ENCODE measurements around the gene SLC2A8. TPM values are rescaled to one million over a fixed set of nuclear protein-coding genes. Genes with fewer than 3 reads are reported as not detected.
A peak's percentile ranks its signal among the peaks of the same experiment; 100 is the strongest.

The SLC2A8 gene
- total RNA-seq, 1 experiment from 2014 or later = 55.7 TPM

DNA sequence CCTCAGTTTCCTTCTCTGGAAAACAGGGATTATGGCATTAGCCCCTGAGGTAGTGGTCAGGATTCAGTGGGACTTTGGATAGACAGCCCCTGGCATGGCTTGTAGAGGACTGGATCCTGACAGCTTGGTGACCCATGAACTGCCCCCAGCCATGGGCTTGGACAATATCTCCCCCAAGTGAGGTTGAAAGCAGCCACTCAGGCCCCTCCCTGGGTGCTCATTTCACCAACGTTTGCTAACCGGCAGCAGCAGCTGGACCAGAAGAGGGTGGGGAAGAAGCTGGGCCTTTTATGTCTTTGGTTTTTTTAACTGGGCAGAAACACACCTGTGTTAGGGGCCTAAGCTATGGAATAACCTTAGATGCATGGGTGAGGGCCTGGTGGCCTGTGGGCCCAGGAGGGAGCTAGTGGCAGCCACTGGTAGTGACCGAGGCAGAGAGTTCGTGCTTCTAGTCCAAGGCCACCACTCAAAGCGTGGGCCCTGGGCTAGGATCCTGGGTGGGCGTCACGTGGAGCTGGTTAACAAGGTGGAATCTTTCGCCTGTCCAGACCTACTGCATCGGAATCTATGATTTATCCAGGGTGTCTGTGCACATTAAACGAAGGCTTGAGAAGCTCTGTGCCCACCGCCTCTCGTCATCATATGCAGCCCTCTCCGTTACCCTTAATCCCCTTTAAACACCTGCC is 1.9 kb downstream of the SLC2A8 start:
- BruUV-seq (replicated peaks) = TSS peak; percentile 63
- Histone ChIP-seq H3K36me3 (ENCODE audit: control insufficient read depth, insufficient read depth, low read length) (no peaks in the 10 kb centered on the region; the same call in 1 of the 2 replicates), H3K9me3 (ENCODE audit: control insufficient read depth, insufficient read depth, low read depth, low read length) (no peaks in the 10 kb centered on the region), H3K27me3 (ENCODE audit: control insufficient read depth, insufficient read depth, low read length) (no peaks in the 10 kb centered on the region), H3K4me1 (ENCODE audit: control insufficient read depth, insufficient read depth, low read length) (peaks cover 12% of the 10 kb centered on the region), H3K27ac (ENCODE audit: low read length) (peak overlapping the region; percentile 63), H3K4me3 (ENCODE audit: low read depth in 2 of 2, low read length in 2 of 2) (peak overlapping the region; percentile 55 to 64)
- DNase-seq (ENCODE audit: low read depth, low spot score) = no peak
- intact Hi-C loops (cut with micrococcal nuclease; ENCODE audit: unreplicated experiment) = no loop called here
- CTCF ChIA-PET = no interaction called here
- POLR2A ChIA-PET = interaction anchor here (0.7 kb wide), 1 partner anchor 119 kb away, joined by 5 read pairs; no protein-coding TSS in a partner anchor
- ATAC-seq = no peak
- in situ Hi-C loops (cut with HindIII; ENCODE audit: low pct_unique_long_range_greater_than_20kb, low sequenced_read_pairs) = no loop called here
- TF ChIP-seq SIN3A (IDR thresholded peaks at IDR 0.05; ENCODE audit: borderline replicate concordance, insufficient read depth, low read depth, low read length) (no peak), POLR2AphosphoS5 (IDR thresholded peaks at IDR 0.05; ENCODE audit: low read depth, low read length) (no peak), TCF7L2 (IDR thresholded peaks at IDR 0.05; ENCODE audit: low read depth, low read length) (no peak)

DNA sequence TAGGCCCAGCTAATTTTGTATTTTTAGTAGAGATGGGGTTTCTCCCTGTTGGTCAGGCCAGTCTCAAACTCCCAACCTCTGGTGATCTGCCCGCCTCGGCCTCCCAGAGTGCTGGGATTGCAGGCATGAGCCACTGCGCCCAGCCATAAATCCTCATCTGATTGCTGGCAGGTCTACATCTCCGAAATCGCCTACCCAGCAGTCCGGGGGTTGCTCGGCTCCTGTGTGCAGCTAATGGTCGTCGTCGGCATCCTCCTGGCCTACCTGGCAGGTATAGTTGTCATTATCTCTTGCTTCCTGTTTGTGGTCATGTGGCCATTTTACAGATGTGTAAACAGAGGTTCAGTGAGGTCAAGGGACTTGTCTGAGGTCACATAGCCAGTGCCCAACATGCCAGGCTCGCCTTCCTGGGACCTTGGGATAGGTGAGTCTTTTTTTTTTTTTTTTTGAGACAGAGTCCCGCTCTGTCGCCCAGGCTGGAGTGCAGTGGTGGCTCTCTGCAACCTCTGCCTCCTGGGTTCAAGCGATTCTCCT is 2.8 kb downstream of the SLC2A8 start:
- TF ChIP-seq, protein P1, sequence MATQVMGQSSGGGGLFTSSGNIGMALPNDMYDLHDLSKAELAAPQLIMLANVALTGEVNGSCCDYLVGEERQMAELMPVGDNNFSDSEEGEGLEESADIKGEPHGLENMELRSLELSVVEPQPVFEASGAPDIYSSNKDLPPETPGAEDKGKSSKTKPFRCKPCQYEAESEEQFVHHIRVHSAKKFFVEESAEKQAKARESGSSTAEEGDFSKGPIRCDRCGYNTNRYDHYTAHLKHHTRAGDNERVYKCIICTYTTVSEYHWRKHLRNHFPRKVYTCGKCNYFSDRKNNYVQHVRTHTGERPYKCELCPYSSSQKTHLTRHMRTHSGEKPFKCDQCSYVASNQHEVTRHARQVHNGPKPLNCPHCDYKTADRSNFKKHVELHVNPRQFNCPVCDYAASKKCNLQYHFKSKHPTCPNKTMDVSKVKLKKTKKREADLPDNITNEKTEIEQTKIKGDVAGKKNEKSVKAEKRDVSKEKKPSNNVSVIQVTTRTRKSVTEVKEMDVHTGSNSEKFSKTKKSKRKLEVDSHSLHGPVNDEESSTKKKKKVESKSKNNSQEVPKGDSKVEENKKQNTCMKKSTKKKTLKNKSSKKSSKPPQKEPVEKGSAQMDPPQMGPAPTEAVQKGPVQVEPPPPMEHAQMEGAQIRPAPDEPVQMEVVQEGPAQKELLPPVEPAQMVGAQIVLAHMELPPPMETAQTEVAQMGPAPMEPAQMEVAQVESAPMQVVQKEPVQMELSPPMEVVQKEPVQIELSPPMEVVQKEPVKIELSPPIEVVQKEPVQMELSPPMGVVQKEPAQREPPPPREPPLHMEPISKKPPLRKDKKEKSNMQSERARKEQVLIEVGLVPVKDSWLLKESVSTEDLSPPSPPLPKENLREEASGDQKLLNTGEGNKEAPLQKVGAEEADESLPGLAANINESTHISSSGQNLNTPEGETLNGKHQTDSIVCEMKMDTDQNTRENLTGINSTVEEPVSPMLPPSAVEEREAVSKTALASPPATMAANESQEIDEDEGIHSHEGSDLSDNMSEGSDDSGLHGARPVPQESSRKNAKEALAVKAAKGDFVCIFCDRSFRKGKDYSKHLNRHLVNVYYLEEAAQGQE (IDR thresholded peaks at IDR 0.05; ENCODE audit: insufficient read depth in 1 of 2, low read depth in 2 of 2, low read length in 1 of 2) = no peak
- TF ChIP-seq TCF7L2 (IDR thresholded peaks at IDR 0.05; ENCODE audit: low read depth, low read length) (no peak), POLR2AphosphoS5 (IDR thresholded peaks at IDR 0.05; ENCODE audit: low read depth, low read length) (no peak), SIN3A (IDR thresholded peaks at IDR 0.05; ENCODE audit: borderline replicate concordance, insufficient read depth, low read depth, low read length) (no peak)
- TF ChIP-seq, protein P2, sequence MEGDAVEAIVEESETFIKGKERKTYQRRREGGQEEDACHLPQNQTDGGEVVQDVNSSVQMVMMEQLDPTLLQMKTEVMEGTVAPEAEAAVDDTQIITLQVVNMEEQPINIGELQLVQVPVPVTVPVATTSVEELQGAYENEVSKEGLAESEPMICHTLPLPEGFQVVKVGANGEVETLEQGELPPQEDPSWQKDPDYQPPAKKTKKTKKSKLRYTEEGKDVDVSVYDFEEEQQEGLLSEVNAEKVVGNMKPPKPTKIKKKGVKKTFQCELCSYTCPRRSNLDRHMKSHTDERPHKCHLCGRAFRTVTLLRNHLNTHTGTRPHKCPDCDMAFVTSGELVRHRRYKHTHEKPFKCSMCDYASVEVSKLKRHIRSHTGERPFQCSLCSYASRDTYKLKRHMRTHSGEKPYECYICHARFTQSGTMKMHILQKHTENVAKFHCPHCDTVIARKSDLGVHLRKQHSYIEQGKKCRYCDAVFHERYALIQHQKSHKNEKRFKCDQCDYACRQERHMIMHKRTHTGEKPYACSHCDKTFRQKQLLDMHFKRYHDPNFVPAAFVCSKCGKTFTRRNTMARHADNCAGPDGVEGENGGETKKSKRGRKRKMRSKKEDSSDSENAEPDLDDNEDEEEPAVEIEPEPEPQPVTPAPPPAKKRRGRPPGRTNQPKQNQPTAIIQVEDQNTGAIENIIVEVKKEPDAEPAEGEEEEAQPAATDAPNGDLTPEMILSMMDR (IDR thresholded peaks at IDR 0.05) = no peak
- POLR2A ChIA-PET = no interaction called here
- Histone ChIP-seq H3K4me1 (ENCODE audit: control insufficient read depth, insufficient read depth, low read length) (peaks cover 12% of the 10 kb centered on the region), H3K36me3 (ENCODE audit: control insufficient read depth, insufficient read depth, low read length) (no peaks in the 10 kb centered on the region; the same call in 1 of the 2 replicates), H3K9me3 (ENCODE audit: control insufficient read depth, insufficient read depth, low read depth, low read length) (no peaks in the 10 kb centered on the region), H3K4me3 (ENCODE audit: low read depth in 2 of 2, low read length in 2 of 2) (no peak overlapping the region), H3K27me3 (ENCODE audit: control insufficient read depth, insufficient read depth, low read length) (no peaks in the 10 kb centered on the region), H3K27ac (ENCODE audit: low read length) (no peak overlapping the region)
- BruUV-seq (replicated peaks) = no TSS peak
- DNase-seq (ENCODE audit: low read depth, low spot score) (no peak), ATAC-seq (no peak)
- intact Hi-C loops (cut with micrococcal nuclease; ENCODE audit: unreplicated experiment) = no loop called here
- in situ Hi-C loops (cut with HindIII; ENCODE audit: low pct_unique_long_range_greater_than_20kb, low sequenced_read_pairs) = no loop called here
- CTCF ChIA-PET = no interaction called here

Measured in Panc1 (cell line).